ENCODE data around the gene UGT1A5. TPM values are rescaled to one million over a fixed set of nuclear protein-coding genes. Genes with fewer than 3 reads are reported as not detected.

UGT1A5 gene
- total and polyA plus RNA-seq, 2 of the 4 experiments (the other 2 are of a cell fraction), result not detected

DNA sequence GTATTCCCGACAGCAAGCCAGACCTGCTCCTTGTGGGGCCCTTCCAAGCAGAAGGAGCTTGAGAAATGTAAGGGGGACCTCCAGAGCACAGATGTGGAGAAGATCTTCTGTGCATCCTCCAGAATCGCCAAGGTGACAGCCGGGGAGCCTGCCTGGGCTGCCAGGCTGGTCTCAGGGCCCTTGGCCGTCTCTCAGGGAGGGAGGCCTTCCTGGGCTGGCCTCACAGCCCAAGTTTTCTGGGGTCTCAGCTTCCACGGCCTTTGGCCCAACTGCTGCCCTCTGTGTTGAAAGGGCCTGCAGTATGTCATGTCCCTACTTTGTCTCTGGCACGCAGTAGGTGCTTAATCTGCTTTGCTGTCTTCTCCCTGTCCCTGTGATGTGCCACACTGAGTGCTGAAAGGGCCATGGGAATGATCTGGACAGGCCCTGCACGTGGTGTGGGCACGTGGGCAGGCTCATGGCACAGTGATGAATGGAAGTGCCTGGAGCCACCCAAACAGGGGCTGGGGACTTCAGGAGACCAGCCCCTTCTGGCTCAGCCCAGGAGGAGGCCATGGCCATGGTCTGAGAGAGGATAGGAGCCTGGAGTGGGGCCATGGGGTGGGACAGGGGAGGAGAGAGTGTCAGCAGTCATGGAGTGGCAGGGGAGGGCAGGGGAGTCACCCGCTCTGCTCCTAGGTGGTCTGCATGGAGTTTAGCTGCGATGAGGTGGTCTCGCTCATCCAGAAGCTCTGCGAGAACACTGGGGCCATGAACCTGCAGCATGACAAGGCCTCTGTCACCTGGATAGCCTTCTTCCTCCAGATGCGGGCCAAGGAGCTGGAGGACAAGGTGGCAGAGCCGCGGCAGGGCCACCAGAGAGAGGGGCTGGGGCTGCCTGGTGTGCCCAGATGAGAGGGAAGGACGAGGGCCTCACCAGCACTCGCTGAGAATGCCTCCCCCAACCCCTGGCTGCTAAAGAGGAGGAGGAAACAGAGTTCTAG, 106.2 kb downstream of the UGT1A5 start (continued):
- TF ChIP-seq FOS (IDR thresholded peaks at IDR 0.05; ENCODE audit: low read depth, low read length), result no peak
- no peak for TF ChIP-seq BHLHE40 (IDR thresholded peaks at IDR 0.05; ENCODE audit: low read depth, low read length)

- Histone ChIP-seq H2AK9ac (replicated peaks; ENCODE audit: low read depth, low read length, poor library complexity) (no peak overlapping the region), H3K36me3 (ENCODE audit: control insufficient read depth, insufficient read depth, low read length) (no peaks in the 10 kb centered on the region), H3K27ac (ENCODE audit: insufficient read depth, low read length) (no peak overlapping the region), H3K4ac (ENCODE audit: low read depth, low read length) (no peak overlapping the region), H3K4me3 (ENCODE audit: insufficient read depth, low read depth, low read length) (no peak overlapping the region), H4K91ac (ENCODE audit: insufficient read depth, low read depth, low read length) (no peak overlapping the region), H3K14ac (replicated peaks; ENCODE audit: low read depth, low read length) (no peak overlapping the region), H3K9me1 (ENCODE audit: insufficient read depth, low read length) (no peaks in the 10 kb centered on the region), H3K27me3 (ENCODE audit: control insufficient read depth, insufficient read depth, low read length) (peaks cover 10% of the 10 kb centered on the region), H3K23ac (ENCODE audit: low read depth, low read length) (no peak overlapping the region), H4K8ac (ENCODE audit: low read depth in 2 of 2, low read length in 2 of 2) (no peak overlapping the region), H3K9me3 (ENCODE audit: control insufficient read depth, insufficient read depth, low read length) (no peaks in the 10 kb centered on the region), H3K56ac (ENCODE audit: extremely low read depth, insufficient read depth, low read length) (no peak overlapping the region), H2BK5ac (ENCODE audit: low read depth, low read length, poor library complexity, severe bottlenecking) (no peak overlapping the region), H2BK120ac (ENCODE audit: low read depth, low read length) (no peak overlapping the region), H2BK20ac (ENCODE audit: low read depth, low read length) (no peak overlapping the region), H3K79me1 (ENCODE audit: low read depth in 1 of 2, low read length in 2 of 2) (no peaks in the 10 kb centered on the region), H4K20me1 (ENCODE audit: insufficient read depth, low read length) (no peaks in the 10 kb centered on the region), H3K9ac (ENCODE audit: low read depth, low read length) (no peak overlapping the region), H2BK15ac (ENCODE audit: low read depth, low read length) (no peak overlapping the region), H2AK5ac (ENCODE audit: low read depth, low read length) (no peak overlapping the region), H2AFZ (replicated peaks; ENCODE audit: low read length, poor library complexity) (no peak overlapping the region), H3K4me2 (ENCODE audit: low read depth, low read length) (no peak overlapping the region), H4K5ac (ENCODE audit: low read depth, low read length) (no peak overlapping the region), H3K18ac (ENCODE audit: low read depth, low read length) (no peak overlapping the region), H3K4me1 (ENCODE audit: control insufficient read depth, insufficient read depth, low read length) (no peaks in the 10 kb centered on the region)
- ATAC-seq (ENCODE audit: low read depth) (no peak), DNase-seq (no peak)
- ChIA-PET CTCF (interaction anchor here (0.9 kb wide), 1 partner anchor 12 kb away, joined by 3 read pairs; no protein-coding TSS in a partner anchor), POLR2A (ENCODE audit: unreplicated experiment) (no interaction called here)
- no peak for TF ChIP-seq MXI1 (IDR thresholded peaks at IDR 0.05; ENCODE audit: borderline replicate concordance, low read depth, low read length)
- TF ChIP-seq CHD1 (IDR thresholded peaks at IDR 0.05; ENCODE audit: low read depth, low read length), result no peak
- TF ChIP-seq NFE2L2 (IDR thresholded peaks at IDR 0.05; ENCODE audit: low read depth, low read length), result no peak
- no peak for TF ChIP-seq CTCF (conservative IDR thresholded peaks at IDR 0.05; ENCODE audit: low read depth, low read length)
- no peak for TF ChIP-seq RCOR1 (IDR thresholded peaks at IDR 0.05; ENCODE audit: insufficient replicate concordance, low read length)
- no peak for TF ChIP-seq BHLHE40 (IDR thresholded peaks at IDR 0.05; ENCODE audit: low read depth, low read length)
- no peak for TF ChIP-seq CEBPB (IDR thresholded peaks at IDR 0.05; ENCODE audit: low read depth, low read length)
- no peak for TF ChIP-seq MAZ (IDR thresholded peaks at IDR 0.05; ENCODE audit: borderline replicate concordance, low read depth, low read length)
- intact Hi-C loops (cut with micrococcal nuclease) (no loop called here), in situ Hi-C loops (cut with MboI; ENCODE audit: low sequenced_read_pairs) (no loop called here), dilution Hi-C loops (cut with HindIII; ENCODE audit: low sequenced_read_pairs, unreplicated experiment) (no loop called here)
- no TSS peak for BruUV-seq (replicated peaks)
- 59% methylated on average over 8 of the region's 18 CpGs; no CpG with 5 or more reads in 1 of the 2 experiments for WGBS, 2 experiments (ENCODE audit: extremely low coverage in 2 of 2, insufficient read length in 1 of 2)
Measured at GRCh38 chr2:233819884-233820773, 107.4 kb downstream of the UGT1A5 start.
